Spleen (tissue), 11 donors: ENCODE results near the gene CELF6. TPM values are rescaled to one million over a fixed set of nuclear protein-coding genes. Genes with fewer than 3 reads are reported as not detected.

Experiments
- DNase-seq: peaks from one replicate; pipeline ENCODE4 v3.0.0-alpha.2; 2020
- H3K27ac ChIP-seq, 8 donors: fragments of 200-600 bp; sonication (generic) in 7 of 8; 1 replicate in 4 of 8; 2 replicates in 4 of 8; pipeline versions ENCODE4 v1.5.0 to v1.8.0; 2016 to 2021; ENCODE audit warnings: inconsistent platforms in 4 of 8, mild to moderate bottlenecking in 4 of 8, moderate library complexity in 1 of 8
- H3K27me3 ChIP-seq, 7 donors: fragments of 200-600 bp; sonication (generic) in 6 of 7; replicated peaks in 1 of 7; 1 replicate in 4 of 7; 2 replicates in 3 of 7; pipeline versions ENCODE4 v1.5.0 to v1.8.0; 2016 to 2021; ENCODE audit warnings: inconsistent platforms in 3 of 7, mild to moderate bottlenecking in 1 of 7
- H3K36me3 ChIP-seq, 6 donors: fragments of 200-600 bp; sonication (generic) in 5 of 6; 1 replicate in 4 of 6; 2 replicates in 2 of 6; pipeline versions ENCODE4 v1.5.0 to v1.8.0; 2016 to 2021; ENCODE audit warnings: inconsistent platforms in 2 of 6
- H3K4me1 ChIP-seq, 6 donors: fragments of 200-600 bp; sonication (generic) in 5 of 6; 1 replicate in 3 of 6; 2 replicates in 3 of 6; pipeline versions ENCODE4 v1.5.0 to v1.8.0; 2016 to 2021; ENCODE audit warnings: inconsistent platforms in 3 of 6
- H3K4me3 ChIP-seq, 8 donors: fragments of 200-600 bp; sonication (generic) in 7 of 8; 1 replicate in 4 of 8; 2 replicates in 4 of 8; pipeline versions ENCODE4 v1.5.0 to v1.8.0; 2016 to 2021; ENCODE audit warnings: inconsistent platforms in 4 of 8, mild to moderate bottlenecking in 4 of 8, moderate library complexity in 2 of 8
- H3K9me3 ChIP-seq, 8 donors: fragments of 200-600 bp; sonication (generic) in 7 of 8; 1 replicate in 4 of 8; 2 replicates in 4 of 8; pipeline versions ENCODE4 v1.5.0 to v1.8.0; 2016 to 2021; ENCODE audit warnings: inconsistent platforms in 4 of 8
- CTCF ChIP-seq, 11 experiments: fragments of 200-600 bp in 7 of 11; fragments of 450-650 bp in 4 of 11; sonication (generic) in 4 of 11; IDR thresholded peaks in 8 of 11; conservative IDR thresholded peaks in 3 of 11; 1 replicate in 7 of 11; 2 replicates in 4 of 11; pipeline versions ENCODE4 v1.4.0 to v1.8.0; 2016 to 2021; ENCODE audit warnings: antibody characterized with exemption in 11 of 11, inconsistent platforms in 4 of 11, mild to moderate bottlenecking in 1 of 11
- POLR2A ChIP-seq, 3 donors: fragments of 450-650 bp; IDR thresholded peaks; one replicate each; pipeline ENCODE4 v1.5.1; 2017; ENCODE audit warnings: antibody characterized with exemption in 3 of 3, mild to moderate bottlenecking in 1 of 3
- POLR2AphosphoS5 ChIP-seq, 3 donors: sonication (generic); formaldehyde crosslinking; IDR thresholded peaks; one replicate each; pipeline ENCODE4 v1.5.1; 2017; ENCODE audit warnings: antibody characterized with exemption in 3 of 3
- WGBS, 5 donors: extraction: QIAGEN DNeasy Blood & Tissue Kit in 3 of 5; methylation state at CpG; one replicate each; pipeline versions ENCODE4 v1.1.5 to v1.1.7; 2013 to 2018; 5-methylcytosine and 5-hydroxymethylcytosine counted together
- intact Hi-C: fragments of 100-400 bp; cut with DNase I; formaldehyde crosslinking; loops from one replicate; pipeline ENCODE4 v1.15.0; 2023; ENCODE audit warnings: low total_unique reads
- polyA plus RNA-seq, 3 donors: library from polyadenylated mRNA; stranded (reverse); fragments of 200-250 nt; gene quantifications; one replicate each; pipeline ENCODE4 v1.2.1, GENCODE V29; 2013
- total RNA-seq, 7 donors: library from RNA; depleted of rRNA in 3 of 7; stranded (reverse); fragments of >200 nt in 3 of 7; fragmentation: NEBNext Ultra II Directional in 4 of 7; extraction: Animal tissue kit (Norgen Biotek cat#: 25700) in 4 of 7; gene quantifications; one replicate each; pipeline versions ENCODE4 v1.1.0 to v1.2.1, GENCODE V29; 2016 to 2021
- donor health status: healthy with polysubstance abuse.
- donor health status: DM: no; HTN: no; CAD: no; lungs with moderate emphysema.
- donor health status: DM: no; HTN: no; CAD: no.
- donor health status: Bipolar disorder and iron deficiency.
- donor health status: healthy.
- donor health status: DM: no; HTN: no; CAD: no.
- donor health status: DM: yes; HTN: yes; CAD: no.

Gene CELF6
- total and polyA plus RNA-seq, 10 donors: 1.7 to 9.2 (median 3.8) TPM

GRCh38 chr15:72353266-72353665, 33.3 kb upstream of the CELF6 start:
- intact Hi-C loops: no loop called here
- WGBS, 5 donors: 91 to 100% (median 98%) methylated on average over 2 of the region's 2 CpGs
- H3K4me3 ChIP-seq: no peak overlapping the region
- TF ChIP-seq POLR2AphosphoS5 (IDR thresholded peaks at IDR 0.05) (no peak), POLR2A (IDR thresholded peaks at IDR 0.05) (no peak), CTCF (IDR thresholded peaks at IDR 0.05 in 8 of 11, conservative IDR thresholded peaks at IDR 0.05 in 3 of 11) (no peak)
- no peaks in the 10 kb centered on the region for H3K9me3 ChIP-seq
- no peaks in the 10 kb centered on the region for H3K27me3 ChIP-seq
- no peak overlapping the region for H3K27ac ChIP-seq
- no peak for DNase-seq
- H3K4me1 ChIP-seq: peaks cover 0 to 19% (median 5%) of the 10 kb centered on the region in 6 donors
- H3K36me3 ChIP-seq: peaks cover 0 to 99% (median 83%) of the 10 kb centered on the region in 6 donors

- intact Hi-C loops: no loop called here
- H3K9me3 ChIP-seq: no peaks in the 10 kb centered on the region
- WGBS, 5 donors: 84 to 97% (median 94%) methylated on average over 3 of the region's 3 CpGs
- TF ChIP-seq POLR2AphosphoS5 (IDR thresholded peaks at IDR 0.05) (no peak), POLR2A (IDR thresholded peaks at IDR 0.05) (no peak)
- no peak for DNase-seq
- no peak overlapping the region for H3K4me3 ChIP-seq
- H3K27ac ChIP-seq: peak overlapping the region in 1 of 8 donors; percentile 61
- no peaks in the 10 kb centered on the region for H3K4me1 ChIP-seq
- peaks cover 2 to 99% (median 78%) of the 10 kb centered on the region in 6 donors for H3K36me3 ChIP-seq
- no peaks in the 10 kb centered on the region for H3K27me3 ChIP-seq
Measured at GRCh38 chr15:72345806-72346205, 25.8 kb upstream of the CELF6 start.

- DNase-seq: no peak
- no peak overlapping the region for H3K4me3 ChIP-seq
- peaks cover 0 to 1% (median 0%) of the 10 kb centered on the region in 6 donors for H3K4me1 ChIP-seq
- intact Hi-C loops: no loop called here
- peaks cover 2 to 97% (median 73%) of the 10 kb centered on the region in 6 donors for H3K36me3 ChIP-seq
- 79 to 83% (median 81%) methylated on average over 7 of the region's 7 CpGs for WGBS, 5 donors
- H3K9me3 ChIP-seq: no peaks in the 10 kb centered on the region
- peak overlapping the region in 1 of 8 donors; percentile 61 for H3K27ac ChIP-seq
- H3K27me3 ChIP-seq: no peaks in the 10 kb centered on the region
- peak in 2 of 3 donors; percentile 40 to 62 for TF ChIP-seq POLR2AphosphoS5 (IDR thresholded peaks at IDR 0.05)
- no peak for TF ChIP-seq POLR2A (IDR thresholded peaks at IDR 0.05)
- TF ChIP-seq CTCF (IDR thresholded peaks at IDR 0.05 in 8 of 11, conservative IDR thresholded peaks at IDR 0.05 in 3 of 11): no peak
Measured at GRCh38 chr15:72345280-72345679, 25.3 kb upstream of the CELF6 start.

- H3K27ac ChIP-seq: no peak overlapping the region
- no peaks in the 10 kb centered on the region for H3K27me3 ChIP-seq
- H3K9me3 ChIP-seq: no peaks in the 10 kb centered on the region
- intact Hi-C loops: no loop called here
- TF ChIP-seq CTCF (IDR thresholded peaks at IDR 0.05 in 8 of 11, conservative IDR thresholded peaks at IDR 0.05 in 3 of 11) (no peak), POLR2AphosphoS5 (IDR thresholded peaks at IDR 0.05) (no peak), POLR2A (IDR thresholded peaks at IDR 0.05) (no peak)
- DNase-seq: no peak
- WGBS, 5 donors: 50 to 100% (median 88%) methylated on average over 1 of the region's 1 CpG
- peaks cover 0 to 8% (median 3%) of the 10 kb centered on the region in 6 donors for H3K4me1 ChIP-seq
- peaks cover 2 to 93% (median 68%) of the 10 kb centered on the region in 6 donors for H3K36me3 ChIP-seq
- H3K4me3 ChIP-seq: no peak overlapping the region
Measured at GRCh38 chr15:72344602-72345001, 24.6 kb upstream of the CELF6 start.
